ENCODE data around the gene KPTN. TPM values are rescaled to one million over a fixed set of nuclear protein-coding genes. Genes with fewer than 3 reads are reported as not detected.
A peak's percentile ranks its signal among the peaks of the same experiment; 100 is the strongest.
"Not testable (repeated sequence)": the region's sequence is repeated elsewhere in the genome, so short reads cannot be mapped to it uniquely, and the experiment has no call there.

The KPTN gene
- total RNA-seq, 1 donor from 2014 or later = 9.3 TPM

- H3K4me1 ChIP-seq = peaks cover 7% of the 10 kb centered on the region
- intact Hi-C loops (cut with DNase I) = no loop called here
- TF ChIP-seq CTCF (IDR thresholded peaks at IDR 0.05) = no peak
- DNase-seq (peak; percentile 64), ATAC-seq (no peak)
- H3K36me3 ChIP-seq = peaks cover 51% of the 10 kb centered on the region
- no peak overlapping the region for H3K4me3 ChIP-seq
- no peaks in the 10 kb centered on the region for H3K27me3 ChIP-seq
- no peaks in the 10 kb centered on the region for H3K9me3 ChIP-seq
- no peak overlapping the region for H3K27ac ChIP-seq
Measured at GRCh38 chr19:47489072-47489914, 5.3 kb upstream of the KPTN start.

- ATAC-seq (no peak), DNase-seq (peak; percentile 61)
- Histone ChIP-seq H3K36me3 (peaks cover 39% of the 10 kb centered on the region), H3K27ac (no peak overlapping the region), H3K9me3 (no peaks in the 10 kb centered on the region), H3K4me3 (no peak overlapping the region), H3K27me3 (no peaks in the 10 kb centered on the region), H3K4me1 (peaks cover 11% of the 10 kb centered on the region)
- no peak for TF ChIP-seq CTCF (IDR thresholded peaks at IDR 0.05)
- intact Hi-C loops (cut with DNase I) = no loop called here
Measured at GRCh38 chr19:47487551-47488515, 3.8 kb upstream of the KPTN start.

- H3K27me3 ChIP-seq = no peaks in the 10 kb centered on the region
- TF ChIP-seq CTCF (IDR thresholded peaks at IDR 0.05) = no peak
- H3K4me1 ChIP-seq = peaks cover 11% of the 10 kb centered on the region
- intact Hi-C loops (cut with DNase I) = no loop called here
- H3K4me3 ChIP-seq = no peak overlapping the region
- no peaks in the 10 kb centered on the region for H3K9me3 ChIP-seq
- peaks cover 31% of the 10 kb centered on the region for H3K36me3 ChIP-seq
- ATAC-seq (no peak), DNase-seq (no peak)
- H3K27ac ChIP-seq = no peak overlapping the region
Measured at GRCh38 chr19:47486900-47487299, 2.9 kb upstream of the KPTN start.

- DNase-seq; H3K9me3 ChIP-seq; H3K27ac ChIP-seq; H3K4me3 ChIP-seq; H3K27me3 ChIP-seq; intact Hi-C loops (cut with DNase I); ATAC-seq: not testable (repeated sequence)
- Histone ChIP-seq H3K4me1 (peaks cover 11% of the 10 kb centered on the region), H3K36me3 (peaks cover 24% of the 10 kb centered on the region)
Measured at GRCh38 chr19:47486220-47486619, 2.2 kb upstream of the KPTN start.

GRCh38 chr19:47485210-47485609 lies 1.2 kb upstream of the KPTN start:
- H3K36me3 ChIP-seq = peaks cover 16% of the 10 kb centered on the region
- no peak overlapping the region for H3K4me3 ChIP-seq
- H3K4me1 ChIP-seq = peaks cover 11% of the 10 kb centered on the region
- ATAC-seq (no peak), DNase-seq (no peak)
- TF ChIP-seq CTCF (IDR thresholded peaks at IDR 0.05) = no peak
- no peaks in the 10 kb centered on the region for H3K9me3 ChIP-seq
- H3K27ac ChIP-seq = no peak overlapping the region
- H3K27me3 ChIP-seq = no peaks in the 10 kb centered on the region
- intact Hi-C loops (cut with DNase I) = no loop called here

- intact Hi-C loops (cut with DNase I) = no loop called here
- H3K36me3 ChIP-seq = peaks cover 2% of the 10 kb centered on the region
- no peak for ATAC-seq
Measured at GRCh38 chr19:47483200-47483599, 819 bp downstream of the KPTN start.

More at GRCh38 chr19:47483200-47483599, 819 bp downstream of the KPTN start:
- H3K4me3 ChIP-seq = peak overlapping the region; percentile 71
- peaks cover 11% of the 10 kb centered on the region for H3K4me1 ChIP-seq
- DNase-seq = no peak
- TF ChIP-seq CTCF (IDR thresholded peaks at IDR 0.05) = no peak
- H3K27ac ChIP-seq = no peak overlapping the region
- H3K9me3 ChIP-seq = no peaks in the 10 kb centered on the region
- H3K27me3 ChIP-seq = no peaks in the 10 kb centered on the region
